Sigmoid colon (tissue), 7 donors: ENCODE measurements around the gene PTPN2. TPM values are rescaled to one million over a fixed set of nuclear protein-coding genes. Genes with fewer than 3 reads are reported as not detected.

Experiments used
- DNase-seq: peaks from one replicate; pipeline ENCODE4 v3.0.0-alpha.2; 2019
- H3K27ac ChIP-seq, 4 donors: fragments of 200-600 bp; sonication (generic); one replicate each; pipeline ENCODE4 v1.5.1; 2016 to 2019; ENCODE audit warnings: mild to moderate bottlenecking in 1 of 4
- H3K27me3 ChIP-seq, 3 donors: fragments of 200-600 bp; sonication (generic); one replicate each; pipeline ENCODE4 v1.5.1; 2019; ENCODE audit warnings: mild to moderate bottlenecking in 1 of 3
- H3K36me3 ChIP-seq, 4 donors: fragments of 200-600 bp; sonication (generic); one replicate each; pipeline ENCODE4 v1.5.1; 2016 to 2019
- H3K4me1 ChIP-seq, 4 donors: fragments of 200-600 bp; sonication (generic); one replicate each; pipeline ENCODE4 v1.5.1; 2017 to 2019
- H3K4me3 ChIP-seq, 4 donors: fragments of 200-600 bp; sonication (generic); one replicate each; pipeline ENCODE4 v1.5.1; 2017 to 2019; ENCODE audit warnings: mild to moderate bottlenecking in 2 of 4, moderate library complexity in 1 of 4
- H3K9me3 ChIP-seq, 4 donors: fragments of 200-600 bp in 3 of 4; sonication (generic) in 3 of 4; one replicate each; pipeline versions ENCODE4 v1.5.1 to v1.6.1; 2013 to 2019
- CTCF ChIP-seq, 4 experiments: fragments of 450-650 bp in 3 of 4; fragments of 200-600 bp in 1 of 4; IDR thresholded peaks; one replicate each; pipeline ENCODE4 v1.5.1; 2016 to 2019; ENCODE audit warnings: antibody characterized with exemption in 4 of 4, mild to moderate bottlenecking in 3 of 4, moderate library complexity in 2 of 4
- EP300 ChIP-seq, 4 donors: sonication (generic); formaldehyde crosslinking; IDR thresholded peaks; one replicate each; pipeline ENCODE4 v1.6.1; 2017; ENCODE audit warnings: antibody characterized with exemption in 4 of 4
- POLR2A ChIP-seq, 2 donors: fragments of 450-650 bp; IDR thresholded peaks; one replicate each; pipeline ENCODE4 v1.6.1; 2016; ENCODE audit warnings: antibody characterized with exemption in 2 of 2, mild to moderate bottlenecking in 2 of 2, moderate library complexity in 2 of 2
- POLR2AphosphoS5 ChIP-seq, 4 donors: sonication (generic); formaldehyde crosslinking; IDR thresholded peaks; one replicate each; pipeline ENCODE4 v1.6.1; 2017; ENCODE audit warnings: antibody characterized with exemption in 4 of 4
- WGBS, 2 donors: extraction: QIAGEN DNeasy Blood & Tissue Kit; methylation state at CpG; one replicate each; pipeline ENCODE4 v1.1.7; 2013; 5-methylcytosine and 5-hydroxymethylcytosine counted together
- intact Hi-C: fragments of 100-400 bp; cut with DNase I; formaldehyde crosslinking; loops from one replicate; pipeline ENCODE4 v1.15.1; 2023
- polyA plus RNA-seq, 3 donors: library from polyadenylated mRNA; stranded (reverse); fragments of 200-250 nt; gene quantifications; one replicate each; pipeline ENCODE4 v1.2.3, GENCODE V29; 2013
- total RNA-seq, 4 donors: library from RNA; depleted of rRNA; stranded (reverse); fragments of >200 nt; gene quantifications; one replicate each; pipeline ENCODE4 v1.1.0, GENCODE V29; 2016
- donor health status: healthy with polysubstance abuse.
- donor health status: Bipolar disorder and iron deficiency.
- donor health status: healthy.

The PTPN2 gene
- total and polyA plus RNA-seq, 7 donors: 20.0 to 43.1 (median 31.0) TPM

GRCh38 chr18:12802538-12802937, 81.5 kb downstream of the PTPN2 start:
- H3K36me3 ChIP-seq: peaks cover 0 to 36% (median 0%) of the 10 kb centered on the region in 4 donors
- intact Hi-C loops: no loop called here
- 95 to 100% methylated on average over 1 of the region's 1 CpG for WGBS, 2 donors
- TF ChIP-seq POLR2A (IDR thresholded peaks at IDR 0.05) (no peak), POLR2AphosphoS5 (IDR thresholded peaks at IDR 0.05) (no peak), EP300 (IDR thresholded peaks at IDR 0.05) (no peak), CTCF (IDR thresholded peaks at IDR 0.05) (no peak)
- H3K4me3 ChIP-seq: no peak overlapping the region
- no peak overlapping the region for H3K27ac ChIP-seq
- H3K27me3 ChIP-seq: no peaks in the 10 kb centered on the region
- H3K9me3 ChIP-seq: no peaks in the 10 kb centered on the region
- DNase-seq: no peak
- H3K4me1 ChIP-seq: no peaks in the 10 kb centered on the region

- Histone ChIP-seq H3K27ac (no peak overlapping the region), H3K4me1 (no peaks in the 10 kb centered on the region), H3K27me3 (no peaks in the 10 kb centered on the region), H3K9me3 (no peaks in the 10 kb centered on the region), H3K4me3 (no peak overlapping the region), H3K36me3 (peaks cover 0 to 52% (median 0%) of the 10 kb centered on the region in 4 donors)
- intact Hi-C loops: no loop called here
- no peak for TF ChIP-seq POLR2AphosphoS5 (IDR thresholded peaks at IDR 0.05)
- no peak for TF ChIP-seq EP300 (IDR thresholded peaks at IDR 0.05)
- TF ChIP-seq POLR2A (IDR thresholded peaks at IDR 0.05): no peak
- TF ChIP-seq CTCF (IDR thresholded peaks at IDR 0.05): no peak
- 89 to 94% methylated on average over 3 of the region's 3 CpGs for WGBS, 2 donors
- DNase-seq: no peak
These were observed 87.6 kb downstream of the PTPN2 start for GRCh38 chr18:12796448-12796847.

- no peak overlapping the region for H3K4me3 ChIP-seq
- WGBS, 2 donors: 93 to 94% methylated on average over 5 of the region's 5 CpGs
- no peaks in the 10 kb centered on the region for H3K27me3 ChIP-seq
- intact Hi-C loops: no loop called here
- H3K9me3 ChIP-seq: no peaks in the 10 kb centered on the region
- H3K36me3 ChIP-seq: peaks cover 0 to 20% (median 0%) of the 10 kb centered on the region in 4 donors
- H3K27ac ChIP-seq: no peak overlapping the region
- no peak for DNase-seq
- no peaks in the 10 kb centered on the region for H3K4me1 ChIP-seq
- no peak for TF ChIP-seq EP300 (IDR thresholded peaks at IDR 0.05)
These were observed 92.4 kb downstream of the PTPN2 start for GRCh38 chr18:12791610-12792009.

GRCh38 chr18:12786669-12787068, 97.4 kb downstream of the PTPN2 start:
- H3K36me3 ChIP-seq: peaks cover 0 to 2% (median 0%) of the 10 kb centered on the region in 4 donors

GRCh38 chr18:12783524-12783923, 100.5 kb downstream of the PTPN2 start:
- no peaks in the 10 kb centered on the region for H3K9me3 ChIP-seq
- TF ChIP-seq CTCF (IDR thresholded peaks at IDR 0.05): no peak
- no peak for TF ChIP-seq POLR2AphosphoS5 (IDR thresholded peaks at IDR 0.05)
- TF ChIP-seq EP300 (IDR thresholded peaks at IDR 0.05): no peak
- no peak for TF ChIP-seq POLR2A (IDR thresholded peaks at IDR 0.05)
- DNase-seq: no peak
- intact Hi-C loops: no loop called here
- H3K4me1 ChIP-seq: no peaks in the 10 kb centered on the region
- WGBS, 2 donors: 20 to 65% methylated on average over 8 of the region's 8 CpGs
- H3K27me3 ChIP-seq: no peaks in the 10 kb centered on the region
- no peaks in the 10 kb centered on the region for H3K36me3 ChIP-seq
- no peak overlapping the region for H3K27ac ChIP-seq
- H3K4me3 ChIP-seq: no peak overlapping the region

More at GRCh38 chr18:12786669-12787068, 97.4 kb downstream of the PTPN2 start:
- Histone ChIP-seq H3K4me1 (no peaks in the 10 kb centered on the region), H3K9me3 (no peaks in the 10 kb centered on the region), H3K27me3 (no peaks in the 10 kb centered on the region), H3K4me3 (no peak overlapping the region), H3K27ac (no peak overlapping the region)
- TF ChIP-seq CTCF (IDR thresholded peaks at IDR 0.05) (no peak), POLR2AphosphoS5 (IDR thresholded peaks at IDR 0.05) (no peak), EP300 (IDR thresholded peaks at IDR 0.05) (no peak), POLR2A (IDR thresholded peaks at IDR 0.05) (no peak)
- intact Hi-C loops: no loop called here
- 94% methylated on average over 2 of the region's 2 CpGs for WGBS, 2 donors
- no peak for DNase-seq
